DMS 273 (cell line): ENCODE data around the gene NRXN3.

Source experiments
- DNase-seq: peaks from one replicate; lab custom pipeline; 2025; ENCODE audit not compliant: unreplicated experiment; lab: John Stamatoyannopoulos, UW

NRXN3 gene

GRCh38 chr14:78704965-78705364 is 534.8 kb downstream of the NRXN3 start:
- DNase-seq, result no peak

DNA sequence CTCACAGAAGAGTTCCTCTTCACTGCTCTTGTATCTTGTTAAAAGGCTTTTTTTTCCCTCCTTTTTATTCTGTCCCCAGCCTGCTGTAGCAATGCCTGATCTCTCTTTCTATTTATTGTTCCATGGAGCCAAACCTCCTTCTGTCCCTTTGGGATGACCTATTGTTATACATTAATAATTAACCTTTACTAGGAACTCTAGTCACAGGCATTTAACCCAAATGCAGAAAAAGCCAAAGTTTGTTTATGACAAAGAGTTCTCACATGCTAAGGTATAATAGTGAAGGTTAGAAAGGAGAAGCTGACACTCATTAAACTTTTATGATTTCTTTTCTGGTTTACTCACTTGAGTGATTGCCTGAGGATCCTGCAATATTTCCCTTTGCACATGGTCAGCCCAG is 535.8 kb downstream of the NRXN3 start:
- DNase-seq, result no peak

DNA sequence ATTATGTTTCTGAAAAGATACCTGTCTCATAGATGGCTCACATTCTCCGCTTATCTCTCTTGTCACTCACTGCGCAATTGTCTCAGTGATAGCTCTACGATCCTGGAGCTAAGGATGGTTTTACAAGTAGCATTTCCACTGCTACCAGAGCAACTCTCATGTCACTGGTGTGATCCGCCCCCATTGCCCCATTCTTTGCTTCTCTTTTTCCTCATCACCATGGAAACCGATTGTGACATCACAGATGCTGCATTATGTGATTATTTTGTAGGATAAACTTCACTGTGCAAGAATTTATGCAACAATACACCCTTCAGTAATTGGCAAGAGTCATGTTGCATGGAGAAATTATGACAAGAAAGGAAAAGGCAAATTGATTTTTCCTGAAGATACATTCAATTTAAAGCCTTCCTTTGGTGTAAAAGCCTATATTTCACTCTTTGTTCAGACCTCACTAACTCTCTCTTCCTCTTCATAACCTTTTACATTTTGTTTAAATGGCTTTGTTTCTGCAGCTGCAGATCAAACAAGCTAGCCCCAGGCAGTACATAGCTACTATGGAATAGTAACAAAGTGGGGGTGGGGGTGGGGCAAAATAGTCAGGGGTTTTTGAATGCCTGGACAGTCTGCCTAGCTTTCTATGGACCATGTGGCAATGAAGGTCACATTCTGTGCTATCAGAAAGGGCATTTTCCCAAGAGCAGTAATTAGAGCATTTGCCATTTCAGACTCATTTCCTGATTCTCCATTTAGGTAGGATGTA is 539.8 kb downstream of the NRXN3 start:
- no peak for DNase-seq

- no peak for DNase-seq
Observed at GRCh38 chr14:78710963-78711362, 540.8 kb downstream of the NRXN3 start.

GRCh38 chr14:78713716-78714115 is 543.5 kb downstream of the NRXN3 start:
- no peak for DNase-seq

- DNase-seq, result no peak
Observed at GRCh38 chr14:78714711-78715110, 544.5 kb downstream of the NRXN3 start.

- DNase-seq, result no peak
Observed at GRCh38 chr14:78721756-78722480, 551.7 kb downstream of the NRXN3 start.

- DNase-seq, result no peak
Observed at GRCh38 chr14:78725086-78725485, 554.9 kb downstream of the NRXN3 start.

DNA sequence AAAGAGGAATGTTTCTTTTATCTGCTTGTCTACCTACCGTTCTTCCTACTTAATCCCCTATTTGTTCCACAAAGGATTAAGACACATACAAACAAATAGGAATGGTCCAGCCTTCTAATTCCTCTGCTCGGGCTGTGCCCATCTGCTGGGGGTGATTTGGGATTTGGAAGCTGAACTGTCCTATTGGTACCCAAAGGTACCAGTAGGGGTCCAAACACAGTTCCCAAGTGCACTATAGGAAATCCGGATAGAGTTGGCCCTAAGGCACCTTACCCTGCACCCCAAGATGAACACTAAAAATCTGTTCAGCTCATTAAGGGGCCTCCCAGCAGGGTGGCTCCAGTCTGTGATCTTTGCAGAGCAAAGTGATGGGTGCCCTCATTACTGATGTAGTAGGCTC is 566.9 kb downstream of the NRXN3 start:
- no peak for DNase-seq

DNA sequence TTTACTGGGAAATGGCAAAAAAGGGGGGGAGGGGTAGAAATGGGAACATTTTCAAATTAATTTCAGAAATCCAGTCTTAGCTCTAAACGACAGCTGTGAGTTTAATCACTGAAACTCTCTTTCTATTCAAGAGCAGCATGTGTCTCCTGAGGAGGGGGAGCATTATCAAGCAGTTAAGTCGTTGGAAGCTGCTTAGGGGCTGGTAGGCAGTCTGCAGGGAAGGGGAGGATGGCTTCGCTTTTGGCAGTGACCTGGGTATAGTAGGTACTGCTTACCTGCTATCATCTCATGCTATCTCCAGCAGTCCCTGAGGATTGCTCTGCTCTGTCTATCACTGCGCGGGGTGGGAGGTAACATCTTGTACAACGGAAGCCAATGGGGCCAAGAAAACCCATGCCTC is 567.4 kb downstream of the NRXN3 start:
- no peak for DNase-seq

GRCh38 chr14:78746086-78746595 is 576.0 kb downstream of the NRXN3 start:
- DNase-seq, result no peak

GRCh38 chr14:78747813-78748212 is 577.6 kb downstream of the NRXN3 start:
- no peak for DNase-seq

GRCh38 chr14:78752518-78753188 is 582.5 kb downstream of the NRXN3 start:
- no peak for DNase-seq

DNA sequence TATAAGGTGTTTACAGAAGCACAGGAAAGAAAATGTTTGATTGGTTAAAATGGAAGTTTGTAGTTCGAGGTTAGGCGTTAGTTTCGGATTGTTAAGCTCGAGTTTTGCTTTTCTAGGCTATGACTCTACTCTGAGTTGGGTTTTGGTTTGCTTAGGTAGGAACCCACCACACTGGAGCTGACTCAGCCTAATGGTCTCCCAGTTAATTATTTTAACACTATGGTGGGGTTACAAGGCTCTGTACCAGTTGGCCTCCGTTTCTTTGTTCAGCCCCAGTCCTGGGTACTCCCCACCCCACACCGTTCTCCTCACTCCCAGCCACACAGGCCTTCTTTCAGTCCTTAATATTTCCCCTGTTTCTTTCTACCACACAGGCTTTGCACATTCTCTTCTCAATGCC is 583.9 kb downstream of the NRXN3 start:
- no peak for DNase-seq

- DNase-seq, result peak; percentile 62
Observed at GRCh38 chr14:78758333-78758732, 588.2 kb downstream of the NRXN3 start.

DNA sequence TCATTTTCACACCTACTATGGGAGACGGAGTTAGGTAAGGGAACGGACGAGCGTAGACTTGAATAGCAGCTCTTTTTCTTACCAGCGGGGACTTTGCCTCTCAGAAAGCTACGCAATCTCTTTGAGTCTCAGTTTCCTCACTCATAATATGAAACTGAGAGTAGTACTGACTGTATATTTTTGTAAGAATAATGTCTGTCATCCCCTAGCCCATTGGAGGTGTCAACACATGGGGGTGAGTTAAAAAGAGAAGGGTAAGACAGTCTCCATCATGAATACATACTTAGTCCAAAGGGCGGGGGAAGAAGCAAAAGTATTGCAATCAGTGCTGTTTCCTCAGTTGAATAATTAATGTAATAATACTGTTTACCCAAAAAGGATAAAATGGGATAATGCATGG is 592.2 kb downstream of the NRXN3 start:
- DNase-seq, result no peak

DNA sequence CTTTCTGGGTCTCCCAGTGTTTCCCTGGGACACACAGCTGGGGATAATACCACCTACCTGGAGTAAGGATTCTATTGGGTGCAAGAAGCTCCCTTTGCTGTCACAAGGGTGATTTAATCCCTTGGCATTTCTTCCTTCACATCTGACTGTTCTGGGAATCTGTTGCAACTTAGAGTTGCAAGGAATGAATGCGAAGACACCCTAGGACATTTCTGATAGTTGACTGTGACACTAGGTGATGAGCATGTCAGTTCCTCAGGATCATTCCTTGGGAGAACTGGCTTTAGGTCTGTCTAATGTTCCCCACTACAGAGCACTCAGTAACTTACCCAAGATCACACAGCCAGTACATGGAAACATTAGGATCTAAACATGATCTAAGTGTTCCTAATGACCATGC is 593.6 kb downstream of the NRXN3 start:
- DNase-seq, result no peak

DNA sequence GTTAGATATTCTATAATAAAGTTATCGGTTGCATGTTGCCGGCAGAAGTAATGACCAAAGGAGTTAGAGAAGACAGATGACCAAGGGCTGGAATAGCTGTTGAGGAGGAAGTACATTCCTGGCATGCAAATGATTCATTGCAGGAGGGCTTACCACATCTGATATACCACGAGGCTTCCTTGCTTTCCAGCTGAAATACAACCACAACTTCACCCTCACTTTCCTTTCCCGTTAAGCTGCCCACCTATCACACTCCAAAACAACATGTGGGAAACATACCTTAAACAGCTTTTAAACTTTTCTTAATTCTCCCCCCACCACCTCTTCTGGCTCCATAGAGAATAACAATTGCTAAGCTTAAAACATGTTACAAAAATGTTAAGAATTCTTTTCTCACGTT is 594.1 kb downstream of the NRXN3 start:
- DNase-seq, result no peak

DNA sequence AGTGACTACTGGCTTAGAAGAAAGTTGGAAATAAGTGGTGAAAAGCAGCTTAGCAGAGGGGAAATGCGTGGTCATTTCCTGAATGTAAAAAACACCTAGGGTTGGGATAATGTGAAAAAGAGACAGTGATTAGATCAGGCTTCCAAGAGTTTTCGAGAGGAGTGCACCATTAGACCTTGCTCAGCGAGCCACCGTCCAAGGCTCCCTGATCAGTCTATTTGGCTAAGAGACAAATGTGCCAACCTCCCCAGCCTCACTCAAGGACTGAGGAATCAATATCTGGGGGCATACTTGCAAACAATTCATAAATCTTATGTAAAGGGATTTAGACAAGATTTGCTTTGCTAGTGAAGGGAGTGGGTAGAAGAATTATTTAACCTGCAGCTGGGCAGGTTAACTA is 594.5 kb downstream of the NRXN3 start:
- no peak for DNase-seq

DNA sequence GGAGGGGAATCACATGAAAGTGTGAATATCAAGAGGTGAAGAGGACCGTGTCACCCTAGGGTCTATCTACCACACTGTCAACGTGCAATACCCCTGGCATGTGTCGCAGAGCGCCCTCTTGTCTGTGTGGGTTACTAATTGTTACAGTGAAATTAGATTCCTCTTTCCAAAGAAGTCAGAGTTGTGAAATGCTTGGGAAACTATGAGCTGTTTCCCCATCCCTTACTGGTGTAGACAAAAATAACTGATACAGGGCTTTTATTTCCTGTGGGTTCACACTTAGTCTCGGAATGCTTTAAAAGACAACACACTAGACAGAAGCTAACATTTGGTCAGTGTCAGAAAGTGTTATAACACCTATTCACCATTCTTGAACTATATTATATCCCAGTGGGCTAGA is 597.3 kb downstream of the NRXN3 start:
- no peak for DNase-seq

DNA sequence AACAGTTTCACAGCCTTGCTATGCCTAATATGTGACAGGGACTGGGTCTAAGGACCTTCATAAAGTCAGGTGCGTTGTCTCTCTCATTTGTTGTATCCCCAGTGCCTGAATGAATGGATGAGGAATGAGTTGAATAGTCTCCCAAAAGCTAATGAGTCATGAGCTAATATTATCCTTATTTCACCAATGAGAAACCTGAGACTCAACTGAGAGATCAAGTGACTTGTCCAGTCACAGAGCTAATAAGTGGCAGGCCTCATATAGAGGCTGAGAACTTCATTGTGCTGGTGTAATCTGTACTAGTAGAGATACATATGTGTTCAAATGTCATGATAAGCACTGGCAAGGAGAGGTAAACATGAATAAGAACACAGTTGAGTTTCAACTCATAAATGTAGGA is 612.4 kb downstream of the NRXN3 start:
- DNase-seq, result no peak

- DNase-seq, result no peak
Observed at GRCh38 chr14:78785265-78785664, 615.1 kb downstream of the NRXN3 start.
